K562 (cell line): ENCODE data around the gene DCTN1. TPM values are rescaled to one million over a fixed set of nuclear protein-coding genes. Genes with fewer than 3 reads are reported as not detected.

Source experiments
- ATAC-seq: fragments of 200-7000 bp; cut with Tn5 transposase; 3 replicates; pipeline ENCODE4 v1.9.1; 2020; ENCODE audit warnings: moderate library complexity
- BruUV-seq: library from RNA; stranded (reverse); fragments of 400-500 nt; replicated peaks from 2 replicates; lab custom pipeline; 2021; lab: Mats Ljungman, UMichigan
- CTCF ChIA-PET: fragments of 300-600 bp; formaldehyde crosslinking; extraction: SDS; loops from one replicate; lab custom pipeline; 2021; ENCODE audit warnings: low intra/inter-chr PET ratio; lab: Yijun Ruan, JAX
- POLR2A ChIA-PET: fragments of 300-600, 350-650 bp; sonication (Branson Sonifier 250); formaldehyde crosslinking; extraction: SDS; loops from one replicate; lab custom pipeline; 2021; ENCODE audit warnings: antibody characterized with exemption, inconsistent platforms; lab: Yijun Ruan, JAX
- DNase-seq, 4 experiments: peaks; one replicate each; pipeline versions ENCODE4 v3.0.0 to v3.0.0-alpha.2; 2011 to 2018; ENCODE audit warnings: low spot score in 3 of 4, mixed read lengths in 3 of 4; ENCODE audit errors: extremely low read depth in 1 of 4
- FAIRE-seq: peaks from 2 replicates; lab custom pipeline; 2011; peaks lifted over from hg19 to GRCh38; lab: Jason Lieb, UNC
- H2AFZ ChIP-seq: 2 replicates; pipeline ENCODE4 v1.6.0; 2011; ENCODE audit warnings: low read depth, low read length, control low read depth, inconsistent platforms
- H3K27ac ChIP-seq: fragments of 200-600 bp; 3 replicates; pipeline ENCODE4 v1.8.0; 2011; ENCODE audit warnings: low read depth, mild to moderate bottlenecking, control low read depth, inconsistent platforms, low read length, moderate library complexity, mixed read lengths; ENCODE audit errors: extremely low read depth
- H3K27me3 ChIP-seq, 2 experiments: fragments of 300-600 bp in 1 of 2; 2 replicates in 1 of 2; 3 replicates in 1 of 2; pipeline versions ENCODE4 v1.6.0 to v1.8.0; 2011; ENCODE audit warnings: inconsistent platforms in 2 of 2, low read length in 2 of 2, mild to moderate bottlenecking in 1 of 2, mixed read lengths in 1 of 2, moderate library complexity in 1 of 2; ENCODE audit not compliant: control insufficient read depth in 2 of 2, insufficient read depth in 2 of 2
- H3K36me3 ChIP-seq: fragments of 300-600 bp; 3 replicates; pipeline ENCODE4 v1.8.0; 2011; ENCODE audit warnings: mild to moderate bottlenecking, low read length, inconsistent platforms; ENCODE audit not compliant: control insufficient read depth, insufficient read depth
- H3K4me1 ChIP-seq, 2 experiments: fragments of 200-600 bp in 1 of 2; replicated peaks in 1 of 2; 2 replicates in 1 of 2; 3 replicates in 1 of 2; pipeline versions ENCODE4 v1.5.1 to v1.8.0; 2011; ENCODE audit warnings: inconsistent platforms in 2 of 2, low read length in 2 of 2, mild to moderate bottlenecking in 1 of 2, mixed read lengths in 1 of 2, moderate library complexity in 1 of 2; ENCODE audit not compliant: control insufficient read depth in 2 of 2, insufficient read depth in 2 of 2
- H3K4me2 ChIP-seq: 2 replicates; pipeline ENCODE4 v1.6.1; 2011; ENCODE audit warnings: low read length, control low read depth, inconsistent platforms, mixed read lengths; ENCODE audit not compliant: insufficient read depth
- H3K4me3 ChIP-seq: fragments of 200-600 bp; sonication (generic), shearing (Covaris generic); 2 replicates; pipeline ENCODE4 v1.5.1; 2016; ENCODE audit warnings: control low read depth, inconsistent platforms
- H3K79me2 ChIP-seq: fragments of 200-600 bp; 3 replicates; pipeline ENCODE4 v1.8.0; 2011; ENCODE audit warnings: low read length, inconsistent platforms; ENCODE audit not compliant: control insufficient read depth, insufficient read depth
- H3K9ac ChIP-seq, 2 experiments: 2 replicates each; pipeline versions ENCODE4 v1.6.0 to v1.6.1; 2011; ENCODE audit warnings: low read depth in 2 of 2, low read length in 2 of 2, control low read depth in 1 of 2, inconsistent platforms in 1 of 2, mild to moderate bottlenecking in 1 of 2, mixed read lengths in 1 of 2; ENCODE audit not compliant: insufficient read depth in 1 of 2
- H3K9me1 ChIP-seq: one replicate; pipeline ENCODE4 v1.6.0; 2011; ENCODE audit warnings: inconsistent platforms, mild to moderate bottlenecking, low read length, moderate library complexity; ENCODE audit not compliant: control insufficient read depth, insufficient read depth
- H3K9me3 ChIP-seq: replicated peaks from 2 replicates; pipeline ENCODE4 v1.5.1; 2011; ENCODE audit warnings: low read depth, low read length, inconsistent platforms; ENCODE audit not compliant: control insufficient read depth, insufficient read depth
- H4K20me1 ChIP-seq: replicated peaks from 2 replicates; pipeline ENCODE4 v1.6.1; 2011; ENCODE audit warnings: low read length, inconsistent platforms, mixed read lengths; ENCODE audit not compliant: control insufficient read depth, insufficient read depth
- CTCF ChIP-seq, 3 experiments: IDR thresholded peaks in 2 of 3; conservative IDR thresholded peaks in 1 of 3; 2 replicates each; pipeline ENCODE4 v1.5.1; 2011 to 2012; ENCODE audit warnings: low read length in 3 of 3, mild to moderate bottlenecking in 3 of 3, control low read depth in 2 of 3, improper control_type of control experiment in 1 of 3, inconsistent platforms in 1 of 3, low read depth in 1 of 3, mixed read lengths in 1 of 3, moderate library complexity in 1 of 3; ENCODE audit not compliant: insufficient read depth in 2 of 3
- ETV1 ChIP-seq: fragments of 450-650 bp; conservative IDR thresholded peaks from 2 replicates; pipeline ENCODE4 v1.6.1; 2016; ENCODE audit warnings: missing genetic modification characterization, control low read depth, low read depth, missing compliant biosample characterization
- GTF2F1 ChIP-seq: IDR thresholded peaks from 2 replicates; pipeline ENCODE4 v1.6.1; 2011; ENCODE audit warnings: low read depth, low read length, improper control_type of control experiment
- MCM7 ChIP-seq, 2 experiments: fragments of 450-650 bp; IDR thresholded peaks; 2 replicates each; pipeline ENCODE4 v1.6.1; 2016 to 2018
- PHB2 ChIP-seq: fragments of 450-650 bp; IDR thresholded peaks from 2 replicates; pipeline ENCODE4 v1.6.1; 2017; ENCODE audit warnings: low read depth
- SMC3 ChIP-seq: conservative IDR thresholded peaks from 2 replicates; pipeline ENCODE4 v1.6.1; 2011; ENCODE audit warnings: low read depth, low read length, improper control_type of control experiment; ENCODE audit not compliant: insufficient read depth
- ZNF263 ChIP-seq: sonication (generic); formaldehyde crosslinking; IDR thresholded peaks from 2 replicates; pipeline ENCODE4 v1.8.0; 2022; ENCODE audit warnings: mild to moderate bottlenecking, missing genetic modification reagents, borderline replicate concordance
- ZNF644 ChIP-seq: fragments of 200-800 bp; sonication (Bioruptor generic); IDR thresholded peaks from 2 replicates; pipeline ENCODE4 v1.6.1; 2016; ENCODE audit warnings: low read depth, missing genetic modification characterization, missing compliant biosample characterization
- in situ Hi-C: fragments of 300-500 bp; cut with MboI; formaldehyde crosslinking; loops from 4 replicates; pipeline ENCODE4 v1.15.0; 2018; ENCODE audit warnings: inconsistent platforms, mixed read lengths
- intact Hi-C: fragments of 100-400 bp; cut with micrococcal nuclease; formaldehyde crosslinking; loops from 2 replicates; pipeline ENCODE4 v1.14.2; 2022
- polyA plus RNA-seq, 8 experiments: library from polyadenylated mRNA; depleted of rRNA in 4 of 8; stranded (reverse) in 5 of 8; unstranded in 3 of 8; fragments of >200 nt; fragmentation: Nextera tagmentation in 2 of 8; fragmentation: Illumina TruSeq in 1 of 8; extraction: Ambion mirVana in 2 of 8; extraction: Trizol in 1 of 8; gene quantifications; 2 replicates each; pipeline versions ENCODE4 v1.2.1 to v1.2.3, GENCODE V29; 2011 to 2014; ENCODE audit warnings: inconsistent platforms in 1 of 8, missing spikeins in 1 of 8
- total RNA-seq, 7 experiments: library from RNA; depleted of rRNA in 6 of 7; stranded (reverse); fragments of >200 nt in 6 of 7; fragmentation: Illumina TruSeq in 2 of 7; extraction: Trizol in 2 of 7; gene quantifications; 2 replicates each; pipeline versions ENCODE4 v1.2.1 to v1.2.3, GENCODE V29; 2011 to 2021; ENCODE audit warnings: low replicate concordance in 1 of 7
- TF ChIP-seq, protein P1 (sequence below): sonication (generic); formaldehyde crosslinking; IDR thresholded peaks from 2 replicates; pipeline ENCODE4 v1.8.1; 2022; ENCODE audit warnings: missing genetic modification reagents
- TF ChIP-seq, protein P2 (sequence below), 2 experiments: fragments of 450-650 bp; formaldehyde crosslinking in 1 of 2; IDR thresholded peaks; 2 replicates each; pipeline versions ENCODE4 v1.4.0 to v1.6.1; 2014 to 2020; ENCODE audit warnings: mild to moderate bottlenecking in 2 of 2, borderline replicate concordance in 1 of 2, low read depth in 1 of 2

The DCTN1 gene
- total and polyA plus RNA-seq, 9 of the 15 experiments (the other 6 are each of a cell fraction or from before 2014, with no cell fraction given) = 23.9 to 71.7 (median 45.0) TPM

GRCh38 chr2:74399785-74400184, 19.7 kb upstream of the DCTN1 start:
- FAIRE-seq (peak; percentile 77), ATAC-seq (peak; percentile 93), DNase-seq (peak; percentile 54 to 65 (median 58))
- Histone ChIP-seq H2AFZ (peak overlapping the region; percentile 70), H3K4me2 (no peak overlapping the region), H3K79me2 (no peaks in the 10 kb centered on the region), H3K9ac (no peak overlapping the region), H3K27ac (no peak overlapping the region), H3K9me1 (no peaks in the 10 kb centered on the region), H3K4me3 (no peak overlapping the region), H3K4me1 (no peaks in the 10 kb centered on the region), H3K36me3 (no peaks in the 10 kb centered on the region), H3K27me3 (no peaks in the 10 kb centered on the region), H3K9me3 (no peaks in the 10 kb centered on the region), H4K20me1 (no peaks in the 10 kb centered on the region)
- in situ Hi-C loops = no loop called here
- intact Hi-C loops = loop anchor here (2.0 to 10.0 kb wide), 3 partner anchors 67 to 575 kb away; partner anchors contain the start of genes MRPL53 and STAMBP
- ChIA-PET POLR2A (interaction anchor here (0.8 to 1.2 kb wide), 3 partner anchors 8 to 13 kb away, joined by 3 read pairs; no protein-coding TSS in a partner anchor), CTCF (interaction anchor here (0.6 to 1.2 kb wide), 4 partner anchors 10 to 150 kb away, joined by 3 to 7 read pairs (median 4); no protein-coding TSS in a partner anchor)
- no TSS peak for BruUV-seq
- TF ChIP-seq ETV1 = no peak
- TF ChIP-seq SMC3 = peak; percentile 39; the same call in 1 of the 2 replicates
- no peak for TF ChIP-seq ZNF644 (tag)
- TF ChIP-seq ZNF263 (CRISPR knock-in tag) = no peak
- TF ChIP-seq MCM7 (IDR thresholded peaks at IDR 0.05) = no peak
- no peak for TF ChIP-seq GTF2F1
- TF ChIP-seq, protein P1, sequence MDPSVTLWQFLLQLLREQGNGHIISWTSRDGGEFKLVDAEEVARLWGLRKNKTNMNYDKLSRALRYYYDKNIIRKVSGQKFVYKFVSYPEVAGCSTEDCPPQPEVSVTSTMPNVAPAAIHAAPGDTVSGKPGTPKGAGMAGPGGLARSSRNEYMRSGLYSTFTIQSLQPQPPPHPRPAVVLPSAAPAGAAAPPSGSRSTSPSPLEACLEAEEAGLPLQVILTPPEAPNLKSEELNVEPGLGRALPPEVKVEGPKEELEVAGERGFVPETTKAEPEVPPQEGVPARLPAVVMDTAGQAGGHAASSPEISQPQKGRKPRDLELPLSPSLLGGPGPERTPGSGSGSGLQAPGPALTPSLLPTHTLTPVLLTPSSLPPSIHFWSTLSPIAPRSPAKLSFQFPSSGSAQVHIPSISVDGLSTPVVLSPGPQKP (CRISPR knock-in tag) = no peak
- no peak for TF ChIP-seq PHB2
- TF ChIP-seq, protein P2, sequence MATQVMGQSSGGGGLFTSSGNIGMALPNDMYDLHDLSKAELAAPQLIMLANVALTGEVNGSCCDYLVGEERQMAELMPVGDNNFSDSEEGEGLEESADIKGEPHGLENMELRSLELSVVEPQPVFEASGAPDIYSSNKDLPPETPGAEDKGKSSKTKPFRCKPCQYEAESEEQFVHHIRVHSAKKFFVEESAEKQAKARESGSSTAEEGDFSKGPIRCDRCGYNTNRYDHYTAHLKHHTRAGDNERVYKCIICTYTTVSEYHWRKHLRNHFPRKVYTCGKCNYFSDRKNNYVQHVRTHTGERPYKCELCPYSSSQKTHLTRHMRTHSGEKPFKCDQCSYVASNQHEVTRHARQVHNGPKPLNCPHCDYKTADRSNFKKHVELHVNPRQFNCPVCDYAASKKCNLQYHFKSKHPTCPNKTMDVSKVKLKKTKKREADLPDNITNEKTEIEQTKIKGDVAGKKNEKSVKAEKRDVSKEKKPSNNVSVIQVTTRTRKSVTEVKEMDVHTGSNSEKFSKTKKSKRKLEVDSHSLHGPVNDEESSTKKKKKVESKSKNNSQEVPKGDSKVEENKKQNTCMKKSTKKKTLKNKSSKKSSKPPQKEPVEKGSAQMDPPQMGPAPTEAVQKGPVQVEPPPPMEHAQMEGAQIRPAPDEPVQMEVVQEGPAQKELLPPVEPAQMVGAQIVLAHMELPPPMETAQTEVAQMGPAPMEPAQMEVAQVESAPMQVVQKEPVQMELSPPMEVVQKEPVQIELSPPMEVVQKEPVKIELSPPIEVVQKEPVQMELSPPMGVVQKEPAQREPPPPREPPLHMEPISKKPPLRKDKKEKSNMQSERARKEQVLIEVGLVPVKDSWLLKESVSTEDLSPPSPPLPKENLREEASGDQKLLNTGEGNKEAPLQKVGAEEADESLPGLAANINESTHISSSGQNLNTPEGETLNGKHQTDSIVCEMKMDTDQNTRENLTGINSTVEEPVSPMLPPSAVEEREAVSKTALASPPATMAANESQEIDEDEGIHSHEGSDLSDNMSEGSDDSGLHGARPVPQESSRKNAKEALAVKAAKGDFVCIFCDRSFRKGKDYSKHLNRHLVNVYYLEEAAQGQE (IDR thresholded peaks at IDR 0.05; ENCODE audit: borderline replicate concordance) = peak; percentile 62; the same call in 1 of the 2 replicates
- TF ChIP-seq, protein P2 (CRISPR knock-in tag; IDR thresholded peaks at IDR 0.05; ENCODE audit: low read depth) = no peak
- peak; percentile 65 to 80 (median 69) for TF ChIP-seq CTCF (IDR thresholded peaks at IDR 0.05 in 2 of 3, conservative IDR thresholded peaks at IDR 0.05 in 1 of 3; ENCODE audit: insufficient read depth in 2 of 3, low read depth in 1 of 3, low read length in 3 of 3)
